SK-N-SH treated with all-trans-retinoic acid at 6 μM for 48 hours (cell line): ENCODE data around the gene CHAC1.

Experiments
- ARNTL ChIP-seq: fragments of 450-650 bp; formaldehyde crosslinking; IDR thresholded peaks from 2 replicates; pipeline ENCODE4 v1.5.0; 2020; ENCODE audit warnings: low read depth, mild to moderate bottlenecking, moderate library complexity, borderline replicate concordance
- CSDC2 ChIP-seq: fragments of 250-450 bp; sonication (Bioruptor Pico); IDR thresholded peaks from 2 replicates; pipeline ENCODE4 v1.5.0; 2020; ENCODE audit warnings: mild to moderate bottlenecking, moderate library complexity
- ESRRG ChIP-seq: fragments of 250-450 bp; sonication (Bioruptor Pico); IDR thresholded peaks from 2 replicates; pipeline ENCODE4 v1.6.1; 2021; ENCODE audit warnings: mild to moderate bottlenecking
- OSR1 ChIP-seq: fragments of 250-450 bp; sonication (Bioruptor Pico); IDR thresholded peaks from 2 replicates; pipeline ENCODE4 v1.8.0; 2022; ENCODE audit warnings: moderate library complexity, mild to moderate bottlenecking, inconsistent platforms
- RARB ChIP-seq: fragments of 250-450 bp; sonication (Bioruptor Pico); IDR thresholded peaks from 2 replicates; pipeline ENCODE4 v1.8.0; 2021; ENCODE audit warnings: mild to moderate bottlenecking, moderate library complexity
- ZNF70 ChIP-seq: fragments of 450-650 bp; formaldehyde crosslinking; IDR thresholded peaks from 2 replicates; pipeline ENCODE4 v1.5.0; 2020; ENCODE audit warnings: mild to moderate bottlenecking, moderate library complexity
- TF ChIP-seq, protein P1 (sequence below): fragments of 250-450 bp; sonication (Bioruptor Pico); IDR thresholded peaks from 2 replicates; pipeline ENCODE4 v1.8.0; 2020; ENCODE audit warnings: mild to moderate bottlenecking, moderate library complexity, borderline replicate concordance
- TF ChIP-seq, protein P2 (sequence below): fragments of 250-450 bp; sonication (Bioruptor Pico); IDR thresholded peaks from 2 replicates; pipeline ENCODE4 v1.5.1; 2020; ENCODE audit warnings: low read depth, mild to moderate bottlenecking, moderate library complexity

DNA sequence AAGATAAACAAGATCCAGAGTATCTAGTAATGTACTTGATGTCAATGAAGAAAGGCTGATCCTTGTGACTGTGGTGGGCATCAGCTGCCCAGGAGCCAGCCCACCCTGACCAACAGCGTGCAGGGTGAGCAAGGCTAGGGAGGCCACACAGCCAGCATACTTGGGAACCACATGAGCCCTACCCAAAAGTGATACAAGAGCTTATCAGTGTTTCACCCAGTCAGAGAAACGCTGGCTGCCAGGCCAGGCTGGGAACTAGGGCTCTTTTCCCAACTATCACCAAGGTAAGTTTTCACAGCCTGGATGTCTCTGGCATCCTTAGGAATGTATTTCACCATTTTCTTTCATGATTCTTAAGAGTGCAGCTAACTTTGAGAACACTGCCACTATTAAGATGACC, 24.9 kb downstream of the CHAC1 start:
- TF ChIP-seq, protein P1, sequence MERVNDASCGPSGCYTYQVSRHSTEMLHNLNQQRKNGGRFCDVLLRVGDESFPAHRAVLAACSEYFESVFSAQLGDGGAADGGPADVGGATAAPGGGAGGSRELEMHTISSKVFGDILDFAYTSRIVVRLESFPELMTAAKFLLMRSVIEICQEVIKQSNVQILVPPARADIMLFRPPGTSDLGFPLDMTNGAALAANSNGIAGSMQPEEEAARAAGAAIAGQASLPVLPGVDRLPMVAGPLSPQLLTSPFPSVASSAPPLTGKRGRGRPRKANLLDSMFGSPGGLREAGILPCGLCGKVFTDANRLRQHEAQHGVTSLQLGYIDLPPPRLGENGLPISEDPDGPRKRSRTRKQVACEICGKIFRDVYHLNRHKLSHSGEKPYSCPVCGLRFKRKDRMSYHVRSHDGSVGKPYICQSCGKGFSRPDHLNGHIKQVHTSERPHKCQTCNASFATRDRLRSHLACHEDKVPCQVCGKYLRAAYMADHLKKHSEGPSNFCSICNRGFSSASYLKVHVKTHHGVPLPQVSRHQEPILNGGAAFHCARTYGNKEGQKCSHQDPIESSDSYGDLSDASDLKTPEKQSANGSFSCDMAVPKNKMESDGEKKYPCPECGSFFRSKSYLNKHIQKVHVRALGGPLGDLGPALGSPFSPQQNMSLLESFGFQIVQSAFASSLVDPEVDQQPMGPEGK, result no peak
- TF ChIP-seq OSR1, result no peak
- TF ChIP-seq CSDC2, result no peak
- no peak for TF ChIP-seq RARB
- no peak for TF ChIP-seq ZNF70
- TF ChIP-seq ESRRG, result no peak
- TF ChIP-seq, protein P2, sequence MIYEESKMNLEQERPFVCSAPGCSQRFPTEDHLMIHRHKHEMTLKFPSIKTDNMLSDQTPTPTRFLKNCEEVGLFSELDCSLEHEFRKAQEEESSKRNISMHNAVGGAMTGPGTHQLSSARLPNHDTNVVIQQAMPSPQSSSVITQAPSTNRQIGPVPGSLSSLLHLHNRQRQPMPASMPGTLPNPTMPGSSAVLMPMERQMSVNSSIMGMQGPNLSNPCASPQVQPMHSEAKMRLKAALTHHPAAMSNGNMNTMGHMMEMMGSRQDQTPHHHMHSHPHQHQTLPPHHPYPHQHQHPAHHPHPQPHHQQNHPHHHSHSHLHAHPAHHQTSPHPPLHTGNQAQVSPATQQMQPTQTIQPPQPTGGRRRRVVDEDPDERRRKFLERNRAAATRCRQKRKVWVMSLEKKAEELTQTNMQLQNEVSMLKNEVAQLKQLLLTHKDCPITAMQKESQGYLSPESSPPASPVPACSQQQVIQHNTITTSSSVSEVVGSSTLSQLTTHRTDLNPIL (CRISPR knock-in tag), result no peak
- no peak for TF ChIP-seq ARNTL (CRISPR knock-in tag)
